IMR-90 (cell line): ENCODE results near the gene DYNLT2. TPM values are rescaled to one million over a fixed set of nuclear protein-coding genes. Genes with fewer than 3 reads are reported as not detected.
A peak's percentile ranks its signal among the peaks of the same experiment; 100 is the strongest.

Experiments
- ATAC-seq: fragments of 200-7000 bp; cut with Tn5 transposase; 2 replicates; pipeline ENCODE4 v1.9.1; 2020; ENCODE audit warnings: low read depth, mild to moderate bottlenecking, moderate library complexity
- BruUV-seq: library from RNA; stranded (reverse); fragments of 400-500 nt; replicated peaks from 2 replicates; lab custom pipeline; 2021; lab: Mats Ljungman, UMichigan
- CTCF ChIA-PET: fragments of 300-600 bp; formaldehyde crosslinking; extraction: SDS; loops from one replicate; lab custom pipeline; 2021; ENCODE audit warnings: antibody characterized with exemption; lab: Yijun Ruan, JAX
- POLR2A ChIA-PET: fragments of 300-600 bp; sonication (Branson Sonifier 250); formaldehyde crosslinking; loops from one replicate; lab custom pipeline; 2022; ENCODE audit warnings: antibody characterized with exemption; ENCODE audit not compliant: unreplicated experiment; lab: Charles Lee
- DNase-seq: peaks from one replicate; pipeline ENCODE4 v3.0.0; 2013
- H2AFZ ChIP-seq: replicated peaks from 2 replicates; pipeline ENCODE3; 2013; ENCODE audit warnings: low read length, mild to moderate bottlenecking; ENCODE audit not compliant: poor library complexity
- H2AK5ac ChIP-seq: 2 replicates; pipeline ENCODE4 v1.6.1; 2013; ENCODE audit warnings: low read depth, low read length, inconsistent platforms
- H2AK9ac ChIP-seq: replicated peaks from 2 replicates; pipeline ENCODE3; 2013; ENCODE audit warnings: mild to moderate bottlenecking, low read depth, low read length, moderate library complexity; ENCODE audit not compliant: poor library complexity
- H2BK120ac ChIP-seq: 2 replicates; pipeline ENCODE4 v1.6.1; 2013; ENCODE audit warnings: low read depth, low read length, inconsistent platforms
- H2BK15ac ChIP-seq: 3 replicates; pipeline ENCODE4 v1.6.1; 2013; ENCODE audit warnings: low read depth, low read length, inconsistent platforms
- H2BK20ac ChIP-seq: 2 replicates; pipeline ENCODE4 v1.6.1; 2013; ENCODE audit warnings: low read depth, mild to moderate bottlenecking, inconsistent platforms, low read length, moderate library complexity
- H2BK5ac ChIP-seq: 2 replicates; pipeline ENCODE4 v1.6.1; 2013; ENCODE audit warnings: mild to moderate bottlenecking, low read depth, low read length, inconsistent platforms; ENCODE audit not compliant: poor library complexity, severe bottlenecking
- H3K14ac ChIP-seq: replicated peaks from 2 replicates; pipeline ENCODE4 v1.6.1; 2013; ENCODE audit warnings: low read depth, low read length, inconsistent platforms
- H3K18ac ChIP-seq: 2 replicates; pipeline ENCODE4 v1.6.1; 2013; ENCODE audit warnings: low read depth, low read length, control low read depth
- H3K23ac ChIP-seq: 2 replicates; pipeline ENCODE4 v1.6.1; 2013; ENCODE audit warnings: low read depth, low read length, inconsistent platforms
- H3K27ac ChIP-seq: 2 replicates; pipeline ENCODE4 v1.5.1; 2013; ENCODE audit warnings: mild to moderate bottlenecking, control low read depth, low read length; ENCODE audit not compliant: insufficient read depth
- H3K27me3 ChIP-seq: 2 replicates; pipeline ENCODE4 v1.6.1; 2013; ENCODE audit warnings: low read length; ENCODE audit not compliant: control insufficient read depth, insufficient read depth
- H3K36me3 ChIP-seq: 2 replicates; pipeline ENCODE4 v1.6.1; 2013; ENCODE audit warnings: low read length, mixed read lengths; ENCODE audit not compliant: control insufficient read depth, insufficient read depth
- H3K4ac ChIP-seq: 2 replicates; pipeline ENCODE4 v1.6.1; 2013; ENCODE audit warnings: low read depth, low read length, inconsistent platforms
- H3K4me1 ChIP-seq: 2 replicates; pipeline ENCODE4 v1.6.1; 2013; ENCODE audit warnings: low read length, mixed read lengths; ENCODE audit not compliant: control insufficient read depth, insufficient read depth
- H3K4me2 ChIP-seq: 2 replicates; pipeline ENCODE4 v1.6.1; 2013; ENCODE audit warnings: low read depth, mild to moderate bottlenecking, control low read depth, low read length, moderate library complexity
- H3K4me3 ChIP-seq: 2 replicates; pipeline ENCODE4 v1.5.1; 2013; ENCODE audit warnings: low read depth, mild to moderate bottlenecking, control low read depth, low read length, moderate library complexity; ENCODE audit not compliant: insufficient read depth
- H3K56ac ChIP-seq: 2 replicates; pipeline ENCODE4 v1.6.1; 2013; ENCODE audit warnings: low read length, inconsistent platforms; ENCODE audit not compliant: insufficient read depth; ENCODE audit errors: extremely low read depth
- H3K79me1 ChIP-seq, 2 experiments: 2 replicates each; pipeline ENCODE4 v1.6.1; 2013; ENCODE audit warnings: low read length in 2 of 2, inconsistent platforms in 1 of 2, low read depth in 1 of 2
- H3K9ac ChIP-seq: 2 replicates; pipeline ENCODE4 v1.6.1; 2013; ENCODE audit warnings: low read depth, low read length, control low read depth
- H3K9me1 ChIP-seq: 2 replicates; pipeline ENCODE4 v1.6.1; 2013; ENCODE audit warnings: low read length, inconsistent platforms; ENCODE audit not compliant: insufficient read depth
- H3K9me3 ChIP-seq: 2 replicates; pipeline ENCODE4 v1.6.1; 2013; ENCODE audit warnings: low read length; ENCODE audit not compliant: control insufficient read depth, insufficient read depth
- H4K20me1 ChIP-seq: 2 replicates; pipeline ENCODE4 v1.6.1; 2013; ENCODE audit warnings: low read length, inconsistent platforms; ENCODE audit not compliant: insufficient read depth
- H4K5ac ChIP-seq: 2 replicates; pipeline ENCODE4 v1.6.1; 2013; ENCODE audit warnings: mild to moderate bottlenecking, low read depth, low read length, control low read depth
- H4K8ac ChIP-seq, 2 experiments: 2 replicates each; pipeline ENCODE4 v1.6.1; 2013; ENCODE audit warnings: low read depth in 2 of 2, low read length in 2 of 2, control low read depth in 1 of 2, inconsistent platforms in 1 of 2
- H4K91ac ChIP-seq: 2 replicates; pipeline ENCODE4 v1.6.1; 2013; ENCODE audit warnings: low read depth, low read length, inconsistent platforms; ENCODE audit not compliant: insufficient read depth
- CHD1 ChIP-seq: IDR thresholded peaks from 2 replicates; pipeline ENCODE4 v1.6.1; 2012; ENCODE audit warnings: low read depth, low read length, improper control_type of control experiment
- NFE2L2 ChIP-seq: fragments of 150-350 bp; IDR thresholded peaks from 2 replicates; pipeline ENCODE4 v1.6.1; 2016; ENCODE audit warnings: low read depth, mild to moderate bottlenecking, low read length
- POLR2A ChIP-seq: IDR thresholded peaks from 2 replicates; pipeline ENCODE4 v1.6.1; 2012; ENCODE audit warnings: mild to moderate bottlenecking, low read depth, low read length
- WGBS, 2 experiments: methylation state at CpG; one replicate each; pipeline versions ENCODE4 v1.1.5 to v1.1.7; 2013; ENCODE audit warnings: missing lambda C conversion rate in 2 of 2; ENCODE audit not compliant: insufficient read length in 1 of 2; ENCODE audit errors: extremely low coverage in 2 of 2; 5-methylcytosine and 5-hydroxymethylcytosine counted together
- dilution Hi-C: fragments of 300-500 bp; cut with HindIII; formaldehyde crosslinking; loops from one replicate; pipeline ENCODE4 v1.14.3; 2018; ENCODE audit warnings: low sequenced_read_pairs; ENCODE audit not compliant: unreplicated experiment
- in situ Hi-C: fragments of 300-500 bp; cut with MboI; formaldehyde crosslinking; loops from 3 replicates; pipeline ENCODE4 v1.14.3; 2019; ENCODE audit warnings: low sequenced_read_pairs, inconsistent platforms, mixed read lengths
- intact Hi-C: fragments of 100-400 bp; cut with micrococcal nuclease; formaldehyde crosslinking; loops from 2 replicates; pipeline ENCODE4 v1.10.0; 2022
- polyA plus RNA-seq, 3 experiments: library from polyadenylated mRNA; depleted of rRNA; stranded (reverse); fragments of >200 nt; gene quantifications; 2 replicates each; pipeline ENCODE4 v1.2.3, GENCODE V29; 2012; ENCODE audit warnings: low replicate concordance in 1 of 3
- total RNA-seq: library from RNA; depleted of rRNA; stranded (reverse); fragments of >200 nt; gene quantifications from 2 replicates; pipeline ENCODE4 v1.2.3, GENCODE V29; 2012

DYNLT2 gene
- total and polyA plus RNA-seq, 2 of the 4 experiments (the other 2 are of a cell fraction): 0.36 to 0.44 TPM

GRCh38 chr6:169723200-169723909 is 28.0 kb downstream of the DYNLT2 start:
- TF ChIP-seq CHD1 (peak; percentile 43; the same call in 1 of the 2 replicates), NFE2L2 (no peak), POLR2A (peak; percentile 79; the same call in 1 of the 2 replicates)
- Histone ChIP-seq H3K23ac (peak overlapping the region; percentile 83), H4K20me1 (peaks cover 13% of the 10 kb centered on the region), H3K9me3 (no peaks in the 10 kb centered on the region), H2BK120ac (peak overlapping the region; percentile 16; the same call in 1 of the 2 replicates), H3K56ac (peak overlapping the region; percentile 76), H3K4me3 (peak overlapping the region; percentile 93), H3K36me3 (peaks cover 1% of the 10 kb centered on the region; the same call in 1 of the 2 replicates), H3K9ac (peak overlapping the region; percentile 59), H4K8ac (peak overlapping the region in 1 of 2 experiments; percentile 6; a peak in 1 of 4 replicates), H4K91ac (peak overlapping the region; percentile 44), H2BK15ac (no peak overlapping the region), H2AK5ac (no peak overlapping the region), H2AK9ac (no peak overlapping the region), H3K4me2 (peak overlapping the region; percentile 97), H3K18ac (peak overlapping the region; percentile 63; the same call in 1 of the 2 replicates), H4K5ac (peak overlapping the region; percentile 33; the same call in 1 of the 2 replicates), H2BK5ac (peak overlapping the region; percentile 74), H3K27ac (peak overlapping the region; percentile 44), H3K4me1 (peaks cover 4% of the 10 kb centered on the region; the same call in 1 of the 2 replicates), H3K79me1 (peaks cover 12 to 28% of the 10 kb centered on the region in 2 experiments), H3K27me3 (no peaks in the 10 kb centered on the region), H3K4ac (peak overlapping the region; percentile 7; the same call in 1 of the 2 replicates), H3K9me1 (peaks cover 2% of the 10 kb centered on the region; the same call in 1 of the 2 replicates), H2BK20ac (no peak overlapping the region), H2AFZ (peak overlapping the region; percentile 80), H3K14ac (peak overlapping the region; percentile 65)
- in situ Hi-C loops: no loop called here
- no TSS peak for BruUV-seq
- POLR2A ChIA-PET: no interaction called here
- DNase-seq (peak; percentile 66), ATAC-seq (peak; percentile 35)
- WGBS, 2 experiments: 1% methylated on average over 25 of the region's 70 CpGs; no CpG with 5 or more reads in 1 of the 2 experiments
- CTCF ChIA-PET: no interaction called here
- intact Hi-C loops: loop anchor here (1.0 to 5.0 kb wide), 6 partner anchors 19 to 809 kb away; partner anchors contain the start of genes DYNLT2, ERMARD and FAM120B
- dilution Hi-C loops: no loop called here
